ENCODE measurements around the gene SP4. TPM values are rescaled to one million over a fixed set of nuclear protein-coding genes. Genes with fewer than 3 reads are reported as not detected.

SP4 gene
- total and polyA plus RNA-seq, 2 experiments from 2014 or later, result 11.9 to 41.6 TPM

DNA sequence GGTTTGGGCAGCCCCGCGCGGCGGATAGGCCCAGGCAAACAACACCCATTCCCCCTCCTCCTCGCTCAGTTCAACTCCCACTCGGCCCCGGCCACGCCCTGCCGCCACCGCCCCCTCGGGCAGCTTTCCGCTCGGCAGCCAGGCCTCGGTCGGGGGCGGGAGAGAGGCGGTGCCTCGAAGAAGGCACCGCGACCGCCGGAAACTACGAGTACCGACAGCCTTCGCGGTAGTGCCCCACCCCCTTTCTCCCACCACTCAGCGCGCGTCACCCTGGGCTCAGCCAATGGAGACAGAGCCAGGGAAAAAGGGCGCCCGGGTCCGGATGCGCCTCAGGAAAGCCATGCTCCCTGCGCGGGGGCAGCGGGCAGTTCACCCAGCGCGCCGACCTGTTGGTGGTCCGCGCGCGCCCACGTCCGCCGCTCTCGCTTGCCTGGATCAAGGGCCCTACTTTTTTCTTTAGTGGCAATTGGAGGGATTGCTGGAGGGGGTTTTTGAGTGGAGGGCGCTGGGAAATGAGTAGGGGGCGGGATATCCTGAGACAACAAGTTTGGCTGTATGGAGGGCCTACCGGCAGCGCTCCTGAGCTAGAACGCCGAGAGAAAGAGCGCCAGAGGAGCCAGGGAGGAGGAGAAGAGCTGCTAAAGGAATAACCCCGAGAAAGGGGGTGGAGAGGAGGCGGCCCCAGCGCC lies 557 bp upstream of the SP4 start:
- Histone ChIP-seq H3K9me2 (ENCODE audit: insufficient read depth) (0 out of 2 replicates have a peak, but pooled peaks cover 3% of the 10 kb centered on the region), H3K4me2 (peak overlapping the region; percentile 97), H4K20me1 (replicated peaks; ENCODE audit: insufficient read depth) (peaks cover 10% of the 10 kb centered on the region; the same call in 1 of the 2 replicates), H3K27ac (ENCODE audit: low read depth) (peak overlapping the region; percentile 100), H3K79me2 (replicated peaks; ENCODE audit: insufficient read depth) (peaks cover 39% of the 10 kb centered on the region), H3K27me3 (ENCODE audit: insufficient read depth) (no peaks in the 10 kb centered on the region), H3K36me3 (ENCODE audit: insufficient read depth) (no peaks in the 10 kb centered on the region), H3K4me1 (ENCODE audit: insufficient read depth) (peaks cover 41% of the 10 kb centered on the region), H3K4me3 (peak overlapping the region; percentile 91), H3F3A (replicated peaks; ENCODE audit: low read depth) (peaks cover 8% of the 10 kb centered on the region), H2AFZ (peak overlapping the region; percentile 69; the same call in 1 of the 2 replicates)
- peak overlapping the region; percentile 97 for H3K4me3 Mint-ChIP-seq
- H3K27me3 Mint-ChIP-seq (ENCODE audit: insufficient read depth, low read depth, poor library complexity), result peaks cover 14% of the 10 kb centered on the region
- H3K27ac Mint-ChIP-seq, result peak overlapping the region; percentile 100
- TF ChIP-seq, protein P1, sequence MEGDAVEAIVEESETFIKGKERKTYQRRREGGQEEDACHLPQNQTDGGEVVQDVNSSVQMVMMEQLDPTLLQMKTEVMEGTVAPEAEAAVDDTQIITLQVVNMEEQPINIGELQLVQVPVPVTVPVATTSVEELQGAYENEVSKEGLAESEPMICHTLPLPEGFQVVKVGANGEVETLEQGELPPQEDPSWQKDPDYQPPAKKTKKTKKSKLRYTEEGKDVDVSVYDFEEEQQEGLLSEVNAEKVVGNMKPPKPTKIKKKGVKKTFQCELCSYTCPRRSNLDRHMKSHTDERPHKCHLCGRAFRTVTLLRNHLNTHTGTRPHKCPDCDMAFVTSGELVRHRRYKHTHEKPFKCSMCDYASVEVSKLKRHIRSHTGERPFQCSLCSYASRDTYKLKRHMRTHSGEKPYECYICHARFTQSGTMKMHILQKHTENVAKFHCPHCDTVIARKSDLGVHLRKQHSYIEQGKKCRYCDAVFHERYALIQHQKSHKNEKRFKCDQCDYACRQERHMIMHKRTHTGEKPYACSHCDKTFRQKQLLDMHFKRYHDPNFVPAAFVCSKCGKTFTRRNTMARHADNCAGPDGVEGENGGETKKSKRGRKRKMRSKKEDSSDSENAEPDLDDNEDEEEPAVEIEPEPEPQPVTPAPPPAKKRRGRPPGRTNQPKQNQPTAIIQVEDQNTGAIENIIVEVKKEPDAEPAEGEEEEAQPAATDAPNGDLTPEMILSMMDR (conservative IDR thresholded peaks at IDR 0.05; ENCODE audit: low read depth in 2 of 2), result no peak
- TF ChIP-seq POLR2AphosphoS5 (IDR thresholded peaks at IDR 0.05; ENCODE audit: low read depth) (peak; percentile 77), CREB1 (CRISPR knock-in tag; IDR thresholded peaks at IDR 0.05; ENCODE audit: low read depth) (peak; percentile 87)
- TF ChIP-seq, protein P2, sequence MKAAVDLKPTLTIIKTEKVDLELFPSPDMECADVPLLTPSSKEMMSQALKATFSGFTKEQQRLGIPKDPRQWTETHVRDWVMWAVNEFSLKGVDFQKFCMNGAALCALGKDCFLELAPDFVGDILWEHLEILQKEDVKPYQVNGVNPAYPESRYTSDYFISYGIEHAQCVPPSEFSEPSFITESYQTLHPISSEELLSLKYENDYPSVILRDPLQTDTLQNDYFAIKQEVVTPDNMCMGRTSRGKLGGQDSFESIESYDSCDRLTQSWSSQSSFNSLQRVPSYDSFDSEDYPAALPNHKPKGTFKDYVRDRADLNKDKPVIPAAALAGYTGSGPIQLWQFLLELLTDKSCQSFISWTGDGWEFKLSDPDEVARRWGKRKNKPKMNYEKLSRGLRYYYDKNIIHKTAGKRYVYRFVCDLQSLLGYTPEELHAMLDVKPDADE (IDR thresholded peaks at IDR 0.05), result peak; percentile 90
- no peaks in the 10 kb centered on the region for H3K9me3 Mint-ChIP-seq
- H3K36me3 Mint-ChIP-seq (ENCODE audit: low read depth), result peaks cover 20% of the 10 kb centered on the region
- H3K4me1 Mint-ChIP-seq, result peaks cover 39% of the 10 kb centered on the region
- DNase-seq (ENCODE audit: low spot score) (peak; percentile 99), ATAC-seq (peak; percentile 83)

DNA sequence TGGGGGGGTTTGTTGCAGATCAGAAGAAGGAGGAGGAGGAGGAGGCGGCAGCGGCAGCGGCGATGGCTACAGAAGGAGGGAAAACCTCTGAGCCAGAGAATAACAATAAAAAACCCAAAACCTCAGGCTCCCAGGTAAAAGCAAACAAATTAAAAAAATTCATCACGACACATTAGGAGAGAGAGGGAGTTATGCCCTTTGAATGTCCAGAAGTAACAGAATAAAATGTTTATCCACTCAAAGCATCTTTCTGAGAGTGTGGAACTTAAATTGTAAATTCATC lies 717 bp downstream of the SP4 start:
- Histone ChIP-seq H3K4me3 (peak overlapping the region; percentile 91), H3K4me1 (ENCODE audit: insufficient read depth) (peaks cover 47% of the 10 kb centered on the region), H2AFZ (no peak overlapping the region; the same call in 1 of the 2 replicates), H3K9me2 (ENCODE audit: insufficient read depth) (0 out of 2 replicates have a peak, but pooled peaks cover 3% of the 10 kb centered on the region), H3K4me2 (peak overlapping the region; percentile 97), H3F3A (replicated peaks; ENCODE audit: low read depth) (peaks cover 8% of the 10 kb centered on the region), H3K79me2 (replicated peaks; ENCODE audit: insufficient read depth) (peaks cover 52% of the 10 kb centered on the region), H3K36me3 (ENCODE audit: insufficient read depth) (no peaks in the 10 kb centered on the region), H4K20me1 (replicated peaks; ENCODE audit: insufficient read depth) (peaks cover 10% of the 10 kb centered on the region; the same call in 1 of the 2 replicates), H3K27ac (ENCODE audit: low read depth) (peak overlapping the region; percentile 99), H3K27me3 (ENCODE audit: insufficient read depth) (no peaks in the 10 kb centered on the region)
- peaks cover 28% of the 10 kb centered on the region for H3K36me3 Mint-ChIP-seq (ENCODE audit: low read depth)
- H3K27ac Mint-ChIP-seq, result peak overlapping the region; percentile 98
- H3K27me3 Mint-ChIP-seq (ENCODE audit: insufficient read depth, low read depth, poor library complexity), result peaks cover 14% of the 10 kb centered on the region
- H3K4me1 Mint-ChIP-seq, result peaks cover 47% of the 10 kb centered on the region
- H3K4me3 Mint-ChIP-seq, result peak overlapping the region; percentile 97
- H3K9me3 Mint-ChIP-seq, result no peaks in the 10 kb centered on the region
- DNase-seq (ENCODE audit: low spot score) (no peak), ATAC-seq (no peak)
- TF ChIP-seq EZH2 (IDR thresholded peaks at IDR 0.05; ENCODE audit: low read depth, unreplicated experiment) (no peak), JUNB (IDR thresholded peaks at IDR 0.05; ENCODE audit: unreplicated experiment) (no peak), ZNF331 (CRISPR knock-in tag; IDR thresholded peaks at IDR 0.05; ENCODE audit: low read depth) (no peak), NANOG (IDR thresholded peaks at IDR 0.05; ENCODE audit: borderline replicate concordance) (no peak), EZH2phosphoT487 (IDR thresholded peaks at IDR 0.05; ENCODE audit: unreplicated experiment) (no peak), STAT1 (IDR thresholded peaks at IDR 0.05; ENCODE audit: unreplicated experiment) (no peak)
- TF ChIP-seq, protein P3, sequence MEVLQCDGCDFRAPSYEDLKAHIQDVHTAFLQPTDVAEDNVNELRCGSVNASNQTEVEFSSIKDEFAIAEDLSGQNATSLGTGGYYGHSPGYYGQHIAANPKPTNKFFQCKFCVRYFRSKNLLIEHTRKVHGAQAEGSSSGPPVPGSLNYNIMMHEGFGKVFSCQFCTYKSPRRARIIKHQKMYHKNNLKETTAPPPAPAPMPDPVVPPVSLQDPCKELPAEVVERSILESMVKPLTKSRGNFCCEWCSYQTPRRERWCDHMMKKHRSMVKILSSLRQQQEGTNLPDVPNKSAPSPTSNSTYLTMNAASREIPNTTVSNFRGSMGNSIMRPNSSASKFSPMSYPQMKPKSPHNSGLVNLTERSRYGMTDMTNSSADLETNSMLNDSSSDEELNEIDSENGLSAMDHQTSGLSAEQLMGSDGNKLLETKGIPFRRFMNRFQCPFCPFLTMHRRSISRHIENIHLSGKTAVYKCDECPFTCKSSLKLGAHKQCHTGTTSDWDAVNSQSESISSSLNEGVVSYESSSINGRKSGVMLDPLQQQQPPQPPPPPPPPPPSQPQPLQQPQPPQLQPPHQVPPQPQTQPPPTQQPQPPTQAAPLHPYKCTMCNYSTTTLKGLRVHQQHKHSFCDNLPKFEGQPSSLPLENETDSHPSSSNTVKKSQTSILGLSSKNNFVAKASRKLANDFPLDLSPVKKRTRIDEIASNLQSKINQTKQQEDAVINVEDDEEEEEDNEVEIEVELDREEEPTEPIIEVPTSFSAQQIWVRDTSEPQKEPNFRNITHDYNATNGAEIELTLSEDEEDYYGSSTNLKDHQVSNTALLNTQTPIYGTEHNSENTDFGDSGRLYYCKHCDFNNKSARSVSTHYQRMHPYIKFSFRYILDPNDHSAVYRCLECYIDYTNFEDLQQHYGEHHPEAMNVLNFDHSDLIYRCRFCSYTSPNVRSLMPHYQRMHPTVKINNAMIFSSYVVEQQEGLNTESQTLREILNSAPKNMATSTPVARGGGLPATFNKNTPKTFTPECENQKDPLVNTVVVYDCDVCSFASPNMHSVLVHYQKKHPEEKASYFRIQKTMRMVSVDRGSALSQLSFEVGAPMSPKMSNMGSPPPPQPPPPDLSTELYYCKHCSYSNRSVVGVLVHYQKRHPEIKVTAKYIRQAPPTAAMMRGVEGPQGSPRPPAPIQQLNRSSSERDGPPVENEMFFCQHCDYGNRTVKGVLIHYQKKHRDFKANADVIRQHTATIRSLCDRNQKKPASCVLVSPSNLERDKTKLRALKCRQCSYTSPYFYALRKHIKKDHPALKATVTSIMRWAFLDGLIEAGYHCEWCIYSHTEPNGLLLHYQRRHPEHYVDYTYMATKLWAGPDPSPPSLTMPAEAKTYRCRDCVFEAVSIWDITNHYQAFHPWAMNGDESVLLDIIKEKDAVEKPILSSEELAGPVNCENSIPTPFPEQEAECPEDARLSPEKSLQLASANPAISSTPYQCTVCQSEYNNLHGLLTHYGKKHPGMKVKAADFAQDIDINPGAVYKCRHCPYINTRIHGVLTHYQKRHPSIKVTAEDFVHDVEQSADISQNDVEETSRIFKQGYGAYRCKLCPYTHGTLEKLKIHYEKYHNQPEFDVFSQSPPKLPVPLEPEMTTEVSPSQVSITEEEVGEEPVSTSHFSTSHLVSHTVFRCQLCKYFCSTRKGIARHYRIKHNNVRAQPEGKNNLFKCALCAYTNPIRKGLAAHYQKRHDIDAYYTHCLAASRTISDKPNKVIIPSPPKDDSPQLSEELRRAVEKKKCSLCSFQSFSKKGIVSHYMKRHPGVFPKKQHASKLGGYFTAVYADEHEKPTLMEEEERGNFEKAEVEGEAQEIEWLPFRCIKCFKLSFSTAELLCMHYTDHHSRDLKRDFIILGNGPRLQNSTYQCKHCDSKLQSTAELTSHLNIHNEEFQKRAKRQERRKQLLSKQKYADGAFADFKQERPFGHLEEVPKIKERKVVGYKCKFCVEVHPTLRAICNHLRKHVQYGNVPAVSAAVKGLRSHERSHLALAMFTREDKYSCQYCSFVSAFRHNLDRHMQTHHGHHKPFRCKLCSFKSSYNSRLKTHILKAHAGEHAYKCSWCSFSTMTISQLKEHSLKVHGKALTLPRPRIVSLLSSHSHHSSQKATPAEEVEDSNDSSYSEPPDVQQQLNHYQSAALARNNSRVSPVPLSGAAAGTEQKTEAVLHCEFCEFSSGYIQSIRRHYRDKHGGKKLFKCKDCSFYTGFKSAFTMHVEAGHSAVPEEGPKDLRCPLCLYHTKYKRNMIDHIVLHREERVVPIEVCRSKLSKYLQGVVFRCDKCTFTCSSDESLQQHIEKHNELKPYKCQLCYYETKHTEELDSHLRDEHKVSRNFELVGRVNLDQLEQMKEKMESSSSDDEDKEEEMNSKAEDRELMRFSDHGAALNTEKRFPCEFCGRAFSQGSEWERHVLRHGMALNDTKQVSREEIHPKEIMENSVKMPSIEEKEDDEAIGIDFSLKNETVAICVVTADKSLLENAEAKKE (CRISPR knock-in tag; IDR thresholded peaks at IDR 0.05), result no peak
